Astrocyte (in vitro differentiated cells and primary cell): ENCODE results near the gene ZFYVE16.

Experiments
- EZH2 ChIP-seq: IDR thresholded peaks from 2 replicates; pipeline ENCODE4 v1.6.1; 2012; ENCODE audit warnings: mild to moderate bottlenecking, low read length, inconsistent platforms; ENCODE audit not compliant: insufficient read depth
- TF ChIP-seq, protein P1 (sequence below): IDR thresholded peaks from 2 replicates; pipeline ENCODE4 v1.5.1; 2011; ENCODE audit warnings: low read depth, mild to moderate bottlenecking, inconsistent platforms, low read length, moderate library complexity; ENCODE audit not compliant: insufficient read depth

DNA sequence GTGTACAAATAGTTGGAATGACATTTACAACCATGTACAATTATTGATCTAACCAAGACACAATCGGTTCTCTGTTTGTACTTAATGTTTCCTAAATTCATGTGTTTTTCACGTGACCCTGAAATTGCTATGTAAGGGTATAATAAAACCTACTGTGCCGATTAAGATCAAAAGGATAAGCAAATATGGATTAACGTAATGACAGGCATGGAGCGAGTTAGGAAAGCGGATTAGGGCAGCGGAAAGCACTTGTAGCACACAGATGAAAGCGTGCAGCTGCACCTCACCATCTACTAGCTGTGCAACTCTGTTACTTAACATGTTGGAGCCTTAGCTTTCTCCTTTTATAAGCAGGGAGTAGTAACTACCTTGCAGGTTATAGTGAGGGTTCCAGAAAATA is 38.3 kb upstream of the ZFYVE16 start:
- TF ChIP-seq, protein P1, sequence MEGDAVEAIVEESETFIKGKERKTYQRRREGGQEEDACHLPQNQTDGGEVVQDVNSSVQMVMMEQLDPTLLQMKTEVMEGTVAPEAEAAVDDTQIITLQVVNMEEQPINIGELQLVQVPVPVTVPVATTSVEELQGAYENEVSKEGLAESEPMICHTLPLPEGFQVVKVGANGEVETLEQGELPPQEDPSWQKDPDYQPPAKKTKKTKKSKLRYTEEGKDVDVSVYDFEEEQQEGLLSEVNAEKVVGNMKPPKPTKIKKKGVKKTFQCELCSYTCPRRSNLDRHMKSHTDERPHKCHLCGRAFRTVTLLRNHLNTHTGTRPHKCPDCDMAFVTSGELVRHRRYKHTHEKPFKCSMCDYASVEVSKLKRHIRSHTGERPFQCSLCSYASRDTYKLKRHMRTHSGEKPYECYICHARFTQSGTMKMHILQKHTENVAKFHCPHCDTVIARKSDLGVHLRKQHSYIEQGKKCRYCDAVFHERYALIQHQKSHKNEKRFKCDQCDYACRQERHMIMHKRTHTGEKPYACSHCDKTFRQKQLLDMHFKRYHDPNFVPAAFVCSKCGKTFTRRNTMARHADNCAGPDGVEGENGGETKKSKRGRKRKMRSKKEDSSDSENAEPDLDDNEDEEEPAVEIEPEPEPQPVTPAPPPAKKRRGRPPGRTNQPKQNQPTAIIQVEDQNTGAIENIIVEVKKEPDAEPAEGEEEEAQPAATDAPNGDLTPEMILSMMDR, result no peak
- TF ChIP-seq EZH2, result no peak
